Endodermal cell (in vitro differentiated cells): Measurements from ENCODE around the gene MAD2L1BP. TPM values are rescaled to one million over a fixed set of nuclear protein-coding genes. Genes with fewer than 3 reads are reported as not detected.

Experiments used
- DNase-seq: peaks from one replicate; pipeline ENCODE4 v3.0.0-alpha.2; 2017
- H3K27ac ChIP-seq: 2 replicates; pipeline ENCODE4 v1.5.1; 2013; ENCODE audit warnings: mild to moderate bottlenecking, low read depth, low read length, moderate library complexity
- H3K27me3 ChIP-seq: 2 replicates; pipeline ENCODE4 v1.6.1; 2013; ENCODE audit warnings: mild to moderate bottlenecking, low read length, moderate library complexity; ENCODE audit not compliant: insufficient read depth, control insufficient read depth, poor library complexity, severe bottlenecking
- H3K36me3 ChIP-seq: 2 replicates; pipeline ENCODE4 v1.7.0; 2013; ENCODE audit warnings: mild to moderate bottlenecking, low read length, moderate library complexity; ENCODE audit not compliant: control insufficient read depth, insufficient read depth
- H3K4me1 ChIP-seq: one replicate; pipeline ENCODE4 v1.7.0; 2013; ENCODE audit warnings: low read length; ENCODE audit not compliant: control insufficient read depth, insufficient read depth
- H3K4me3 ChIP-seq: 2 replicates; pipeline ENCODE4 v1.5.1; 2013; ENCODE audit warnings: mild to moderate bottlenecking, low read length, moderate library complexity
- H3K9ac ChIP-seq: 2 replicates; pipeline ENCODE4 v1.6.1; 2013; ENCODE audit warnings: mild to moderate bottlenecking, low read length, moderate library complexity; ENCODE audit not compliant: poor library complexity, severe bottlenecking; ENCODE audit errors: extremely low read depth
- H3K9me3 ChIP-seq: 2 replicates; pipeline ENCODE4 v1.6.1; 2013; ENCODE audit warnings: mild to moderate bottlenecking, low read length, moderate library complexity; ENCODE audit not compliant: control insufficient read depth
- H3K27ac Mint-ChIP-seq: 2 replicates; pipeline ENCODE4 v1.8.0; 2020; ENCODE audit warnings: mixed read lengths
- H3K27me3 Mint-ChIP-seq: 2 replicates; pipeline ENCODE4 v1.8.0; 2021; ENCODE audit warnings: mild to moderate bottlenecking, mixed read lengths; ENCODE audit not compliant: insufficient read depth
- H3K36me3 Mint-ChIP-seq: 2 replicates; pipeline ENCODE4 v1.8.0; 2020; ENCODE audit warnings: low read depth, mixed read lengths
- H3K4me1 Mint-ChIP-seq: 2 replicates; pipeline ENCODE4 v1.8.0; 2020; ENCODE audit warnings: mixed read lengths
- H3K4me3 Mint-ChIP-seq: 2 replicates; pipeline ENCODE4 v1.8.0; 2020; ENCODE audit warnings: mild to moderate bottlenecking, moderate library complexity, mixed read lengths
- H3K9me3 Mint-ChIP-seq: 2 replicates; pipeline ENCODE4 v1.8.0; 2020; ENCODE audit warnings: mild to moderate bottlenecking, mixed read lengths
- WGBS, 2 experiments: methylation state at CpG; one replicate each; pipeline versions ENCODE4 v1.1.5 to v1.1.7; 2013; ENCODE audit warnings: missing lambda C conversion rate in 2 of 2, mixed read lengths in 1 of 2; ENCODE audit not compliant: insufficient coverage in 1 of 2, insufficient read length in 1 of 2; 5-methylcytosine and 5-hydroxymethylcytosine counted together
- total RNA-seq, 2 donors: library from RNA; stranded (reverse); fragmentation: NEBNext Ultra II Directional in 1 of 2; extraction: Animal tissue kit (Norgen Biotek cat#: 25700) in 1 of 2; gene quantifications; 2 replicates in 1 of 2; 3 replicates in 1 of 2; pipeline ENCODE4 v1.2.1, GENCODE V29; 2021
- TF ChIP-seq, protein P1 (sequence below): fragments of 200-600 bp; sonication (generic); conservative IDR thresholded peaks from 2 replicates; pipeline ENCODE4 v1.5.0; 2021; ENCODE audit warnings: antibody characterized with exemption, mild to moderate bottlenecking

MAD2L1BP gene
- total RNA-seq, 2 donors from 2014 or later: 32.7 to 41.5 TPM

DNA sequence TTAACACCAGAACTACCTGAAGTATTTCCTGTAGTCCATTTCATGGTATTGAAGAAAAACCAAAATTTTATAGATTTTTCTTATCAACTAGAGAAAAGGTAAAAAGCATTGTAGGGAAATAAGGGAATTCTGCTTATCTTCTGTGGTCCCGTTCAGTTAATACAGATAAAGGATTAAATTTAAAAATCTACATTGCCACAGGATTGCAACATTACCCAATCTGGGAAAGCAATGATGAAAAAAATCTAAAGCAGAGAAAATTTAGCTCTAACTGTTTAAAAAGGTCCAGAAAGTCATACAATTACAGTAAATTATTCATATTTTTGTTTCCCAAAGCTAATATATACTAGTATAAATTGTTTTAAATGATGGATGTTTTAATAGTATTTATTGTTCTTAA is 41.7 kb upstream of the MAD2L1BP start:
- DNase-seq: no peak
- peaks cover 54% of the 10 kb centered on the region for H3K36me3 ChIP-seq
- H3K27me3 ChIP-seq: no peaks in the 10 kb centered on the region
- no peaks in the 10 kb centered on the region for H3K9me3 Mint-ChIP-seq
- H3K4me3 ChIP-seq: no peak overlapping the region
- H3K27ac ChIP-seq: no peak overlapping the region
- no peaks in the 10 kb centered on the region for H3K4me1 Mint-ChIP-seq
- no peak overlapping the region for H3K27ac Mint-ChIP-seq
- WGBS, 2 experiments: 100% methylated on average over 1 of the region's 1 CpG; no CpG with 5 or more reads in 1 of the 2 experiments
- H3K4me1 ChIP-seq: no peaks in the 10 kb centered on the region
- H3K9ac ChIP-seq: no peak overlapping the region
- H3K27me3 Mint-ChIP-seq: no peaks in the 10 kb centered on the region
- H3K9me3 ChIP-seq: no peaks in the 10 kb centered on the region
- TF ChIP-seq, protein P1, sequence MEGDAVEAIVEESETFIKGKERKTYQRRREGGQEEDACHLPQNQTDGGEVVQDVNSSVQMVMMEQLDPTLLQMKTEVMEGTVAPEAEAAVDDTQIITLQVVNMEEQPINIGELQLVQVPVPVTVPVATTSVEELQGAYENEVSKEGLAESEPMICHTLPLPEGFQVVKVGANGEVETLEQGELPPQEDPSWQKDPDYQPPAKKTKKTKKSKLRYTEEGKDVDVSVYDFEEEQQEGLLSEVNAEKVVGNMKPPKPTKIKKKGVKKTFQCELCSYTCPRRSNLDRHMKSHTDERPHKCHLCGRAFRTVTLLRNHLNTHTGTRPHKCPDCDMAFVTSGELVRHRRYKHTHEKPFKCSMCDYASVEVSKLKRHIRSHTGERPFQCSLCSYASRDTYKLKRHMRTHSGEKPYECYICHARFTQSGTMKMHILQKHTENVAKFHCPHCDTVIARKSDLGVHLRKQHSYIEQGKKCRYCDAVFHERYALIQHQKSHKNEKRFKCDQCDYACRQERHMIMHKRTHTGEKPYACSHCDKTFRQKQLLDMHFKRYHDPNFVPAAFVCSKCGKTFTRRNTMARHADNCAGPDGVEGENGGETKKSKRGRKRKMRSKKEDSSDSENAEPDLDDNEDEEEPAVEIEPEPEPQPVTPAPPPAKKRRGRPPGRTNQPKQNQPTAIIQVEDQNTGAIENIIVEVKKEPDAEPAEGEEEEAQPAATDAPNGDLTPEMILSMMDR: no peak
- peaks cover 26% of the 10 kb centered on the region for H3K36me3 Mint-ChIP-seq
- no peak overlapping the region for H3K4me3 Mint-ChIP-seq

DNA sequence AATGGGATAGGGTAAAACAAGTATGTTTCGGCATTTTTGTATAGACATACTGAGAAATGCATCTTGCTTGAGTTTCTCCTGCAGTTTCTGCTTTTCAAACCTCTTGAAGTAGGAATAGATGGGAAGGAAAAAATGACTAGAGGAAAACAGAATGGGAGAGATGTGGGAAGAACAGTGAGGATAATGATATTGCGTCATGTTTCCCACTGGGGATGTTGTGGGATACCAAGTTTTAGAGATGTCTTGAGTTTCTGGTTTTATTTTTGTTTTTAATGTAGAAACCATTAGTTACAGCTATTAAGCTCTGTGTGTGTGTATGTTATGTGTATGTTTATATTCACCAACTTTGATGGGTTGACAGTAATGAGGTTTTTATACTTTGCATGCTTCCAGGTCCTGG is 35.0 kb upstream of the MAD2L1BP start:
- no peak overlapping the region for H3K4me3 Mint-ChIP-seq
- 94 to 96% methylated on average over 2 of the region's 2 CpGs for WGBS, 2 experiments

DNA sequence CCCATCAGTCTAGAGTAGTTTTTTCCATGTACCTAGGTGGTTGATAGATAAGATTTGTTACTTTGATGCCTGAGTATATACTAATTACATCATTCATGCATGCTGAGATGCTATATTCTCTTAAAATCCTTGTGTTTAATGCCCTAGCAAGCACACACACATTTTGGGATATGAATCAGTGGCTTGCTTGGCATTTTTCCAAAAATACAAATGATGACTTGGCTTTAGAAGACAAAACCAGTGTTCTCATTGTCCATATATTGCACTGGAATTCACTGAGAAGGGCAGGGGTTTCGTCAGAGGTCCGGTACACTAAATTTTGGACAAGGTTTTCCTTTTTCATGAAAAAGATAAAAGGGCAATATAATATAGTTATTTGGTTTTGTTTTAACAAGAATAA is 31.5 kb upstream of the MAD2L1BP start:
- Histone ChIP-seq H3K4me1 (no peaks in the 10 kb centered on the region), H3K36me3 (peaks cover 58% of the 10 kb centered on the region), H3K27me3 (no peaks in the 10 kb centered on the region), H3K9me3 (no peaks in the 10 kb centered on the region), H3K4me3 (no peak overlapping the region), H3K9ac (no peak overlapping the region), H3K27ac (no peak overlapping the region)
- Mint-ChIP-seq H3K4me3 (no peak overlapping the region), H3K36me3 (peaks cover 22% of the 10 kb centered on the region), H3K4me1 (no peaks in the 10 kb centered on the region), H3K27me3 (no peaks in the 10 kb centered on the region), H3K27ac (no peak overlapping the region), H3K9me3 (no peaks in the 10 kb centered on the region)
- no peak for DNase-seq
- 97% methylated on average over 2 of the region's 2 CpGs; no CpG with 5 or more reads in 1 of the 2 experiments for WGBS, 2 experiments
- TF ChIP-seq, protein P1: no peak

More for the DNA sequence above, 35.0 kb upstream of the MAD2L1BP start:
- TF ChIP-seq, protein P1: no peak
- no peaks in the 10 kb centered on the region for H3K4me1 ChIP-seq
- Mint-ChIP-seq H3K27me3 (no peaks in the 10 kb centered on the region), H3K4me1 (no peaks in the 10 kb centered on the region), H3K9me3 (no peaks in the 10 kb centered on the region), H3K36me3 (peaks cover 22% of the 10 kb centered on the region), H3K27ac (no peak overlapping the region)
- H3K9ac ChIP-seq: no peak overlapping the region
- H3K27me3 ChIP-seq: no peaks in the 10 kb centered on the region
- H3K27ac ChIP-seq: no peak overlapping the region
- H3K4me3 ChIP-seq: no peak overlapping the region
- no peak for DNase-seq
- H3K36me3 ChIP-seq: peaks cover 62% of the 10 kb centered on the region
- H3K9me3 ChIP-seq: no peaks in the 10 kb centered on the region
